ENCODE measurements around the gene KLHL2.
"Not testable (repeated sequence)": the region's sequence is repeated elsewhere in the genome, so short reads cannot be mapped to it uniquely, and the experiment has no call there.

Gene KLHL2

GRCh38 chr4:165201806-165202205 lies 5.6 kb upstream of the KLHL2 start:
- FAIRE-seq = no peak

- no peak for FAIRE-seq
Observed at GRCh38 chr4:165203541-165204461, 3.6 kb upstream of the KLHL2 start.

GRCh38 chr4:165204462-165204830 lies 2.9 kb upstream of the KLHL2 start:
- FAIRE-seq = no peak

GRCh38 chr4:165207016-165207430 lies 338 bp upstream of the KLHL2 start:
- FAIRE-seq = no peak

- no peak for FAIRE-seq
Observed at GRCh38 chr4:165208221-165208652, 876 bp downstream of the KLHL2 start.

GRCh38 chr4:165208741-165209388 lies 1.5 kb downstream of the KLHL2 start:
- no peak for FAIRE-seq

GRCh38 chr4:165209796-165210195 lies 2.4 kb downstream of the KLHL2 start:
- no peak for FAIRE-seq

GRCh38 chr4:165210566-165210965 lies 3.2 kb downstream of the KLHL2 start:
- FAIRE-seq = no peak

- FAIRE-seq = not testable (repeated sequence)
Observed at GRCh38 chr4:165212647-165213046, 5.3 kb downstream of the KLHL2 start.

GRCh38 chr4:165213404-165213803 lies 6.0 kb downstream of the KLHL2 start:
- not testable (repeated sequence) for FAIRE-seq

GRCh38 chr4:165213991-165214709 lies 6.8 kb downstream of the KLHL2 start:
- not testable (repeated sequence) for FAIRE-seq

GRCh38 chr4:165215034-165215751 lies 7.8 kb downstream of the KLHL2 start:
- not testable (repeated sequence) for FAIRE-seq

- FAIRE-seq = not testable (repeated sequence)
Observed at GRCh38 chr4:165215761-165216487, 8.6 kb downstream of the KLHL2 start.

GRCh38 chr4:165217325-165217724 lies 10.0 kb downstream of the KLHL2 start:
- FAIRE-seq = no peak

- not testable (repeated sequence) for FAIRE-seq
Observed at GRCh38 chr4:165221306-165221705, 13.9 kb downstream of the KLHL2 start.

GRCh38 chr4:165221993-165222650 lies 14.8 kb downstream of the KLHL2 start:
- FAIRE-seq = not testable (repeated sequence)

- FAIRE-seq = no peak
Observed at GRCh38 chr4:165222651-165222994, 15.3 kb downstream of the KLHL2 start.

- not testable (repeated sequence) for FAIRE-seq
Observed at GRCh38 chr4:165227401-165227800, 20.0 kb downstream of the KLHL2 start.

- not testable (repeated sequence) for FAIRE-seq
Observed at GRCh38 chr4:165229490-165230200, 22.3 kb downstream of the KLHL2 start.

GRCh38 chr4:165232623-165233433 lies 25.5 kb downstream of the KLHL2 start:
- peak; percentile 48 for FAIRE-seq

Data from G401.6 (cell line).